ENCODE data around the gene SUGP2.

Gene SUGP2

GRCh38 chr19:19057317-19057716 is 24.0 kb upstream of the SUGP2 start:
- no peaks in the 10 kb centered on the region for H3K4me1 ChIP-seq

GRCh38 chr19:19056636-19057275 is 23.4 kb upstream of the SUGP2 start:
- TF ChIP-seq CTCF (IDR thresholded peaks at IDR 0.05): no peak
- H3K27me3 ChIP-seq: no peaks in the 10 kb centered on the region
- no peak overlapping the region for H3K4me3 ChIP-seq
- intact Hi-C loops (cut with DNase I; ENCODE audit: low total_unique reads): no loop called here
- H3K36me3 ChIP-seq: peaks cover 21 to 76% (median 38%) of the 10 kb centered on the region in 3 donors
- no peaks in the 10 kb centered on the region for H3K9me3 ChIP-seq
- H3K27ac ChIP-seq: no peak overlapping the region
- DNase-seq: no peak
- H3K4me1 ChIP-seq: no peaks in the 10 kb centered on the region

More at GRCh38 chr19:19057317-19057716, 24.0 kb upstream of the SUGP2 start:
- TF ChIP-seq CTCF (IDR thresholded peaks at IDR 0.05): no peak
- intact Hi-C loops (cut with DNase I; ENCODE audit: low total_unique reads): no loop called here
- Histone ChIP-seq H3K27ac (no peak overlapping the region), H3K27me3 (no peaks in the 10 kb centered on the region), H3K4me3 (no peak overlapping the region), H3K9me3 (no peaks in the 10 kb centered on the region), H3K36me3 (peaks cover 16 to 71% (median 32%) of the 10 kb centered on the region in 3 donors)
- DNase-seq: no peak

GRCh38 chr19:19055701-19056100 is 22.4 kb upstream of the SUGP2 start:
- Histone ChIP-seq H3K27me3 (no peaks in the 10 kb centered on the region), H3K9me3 (no peaks in the 10 kb centered on the region), H3K27ac (no peak overlapping the region), H3K4me3 (no peak overlapping the region), H3K36me3 (peaks cover 26 to 87% (median 42%) of the 10 kb centered on the region in 3 donors), H3K4me1 (no peaks in the 10 kb centered on the region)
- intact Hi-C loops (cut with DNase I; ENCODE audit: low total_unique reads): no loop called here
- no peak for TF ChIP-seq CTCF (IDR thresholded peaks at IDR 0.05)
- no peak for DNase-seq

GRCh38 chr19:19054939-19055440 is 21.7 kb upstream of the SUGP2 start:
- intact Hi-C loops (cut with DNase I; ENCODE audit: low total_unique reads): loop anchor here (5.0 kb wide), 3 partner anchors 62 to 122 kb away; partner anchors contain the start of gene TMEM161A
- TF ChIP-seq CTCF (IDR thresholded peaks at IDR 0.05): no peak
- Histone ChIP-seq H3K4me1 (no peaks in the 10 kb centered on the region), H3K9me3 (no peaks in the 10 kb centered on the region), H3K27me3 (no peaks in the 10 kb centered on the region), H3K27ac (no peak overlapping the region), H3K4me3 (no peak overlapping the region), H3K36me3 (peaks cover 26 to 87% (median 42%) of the 10 kb centered on the region in 3 donors)
- DNase-seq: no peak

- no peak for DNase-seq
- no peaks in the 10 kb centered on the region for H3K9me3 ChIP-seq
- no peak overlapping the region for H3K27ac ChIP-seq
- intact Hi-C loops (cut with DNase I; ENCODE audit: low total_unique reads): loop anchor here (5.0 kb wide), 3 partner anchors 63 to 123 kb away; partner anchors contain the start of gene TMEM161A
- no peaks in the 10 kb centered on the region for H3K27me3 ChIP-seq
- H3K4me1 ChIP-seq: no peaks in the 10 kb centered on the region
- no peak for TF ChIP-seq CTCF (IDR thresholded peaks at IDR 0.05)
- peaks cover 26 to 87% (median 42%) of the 10 kb centered on the region in 3 donors for H3K36me3 ChIP-seq
- no peak overlapping the region for H3K4me3 ChIP-seq
These were observed 21.1 kb upstream of the SUGP2 start for GRCh38 chr19:19054315-19054938.

Measured in tibial artery (tissue), 4 donors.